SH-SY5Y (cell line): Measurements from ENCODE around the gene MARS1.

Experiments
- GATA2 ChIP-seq: IDR thresholded peaks from 2 replicates; pipeline ENCODE4 v1.6.1; 2011; ENCODE audit warnings: mild to moderate bottlenecking, low read depth, low read length
- GATA3 ChIP-seq: IDR thresholded peaks from 2 replicates; pipeline ENCODE4 v1.6.1; 2011; ENCODE audit warnings: low read depth, mild to moderate bottlenecking, low read length, moderate library complexity

DNA sequence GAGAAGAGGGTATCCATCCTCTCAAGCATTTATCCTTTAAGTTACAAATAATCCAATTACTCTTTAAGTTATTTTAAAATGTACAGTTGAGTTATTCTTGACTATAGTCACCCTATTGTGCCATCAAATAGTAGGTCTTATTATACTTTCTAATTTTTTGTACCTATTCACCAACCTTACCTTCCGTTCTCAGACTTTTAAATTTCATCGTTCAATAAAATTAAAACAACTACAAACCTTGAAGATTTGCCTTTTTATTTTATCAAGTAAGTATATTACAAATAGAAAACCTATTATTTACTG is 60.1 kb downstream of the MARS1 start:
- TF ChIP-seq GATA3 (no peak), GATA2 (no peak)
